GM12892 (cell line): Measurements from ENCODE around the gene MYO7A.

Experiments used
- POLR2A ChIP-seq: IDR thresholded peaks from 2 replicates; pipeline ENCODE4 v1.6.1; 2011; ENCODE audit warnings: low read depth, low read length, control low read depth
- POLR2AphosphoS5 ChIP-seq: IDR thresholded peaks from 2 replicates; pipeline ENCODE4 v1.6.1; 2011; ENCODE audit warnings: low read depth, low read length, control low read depth

- no peak for TF ChIP-seq POLR2A
- TF ChIP-seq POLR2AphosphoS5: no peak
These were observed 39.6 kb upstream of the MYO7A start for GRCh38 chr11:77088236-77089003.
